Dendritic cell treated with granulocyte-macrophage colony-stimulating factor and Interleukin-4, amounts not matched to agents 40 ng/mL and 50 ng/mL, for 4 days (primary cell): ENCODE data around the gene KDF1.
A peak's percentile ranks its signal among the peaks of the same experiment; 100 is the strongest.

ENCODE experiments used
- H3K27ac Mint-ChIP-seq: one replicate; pipeline ENCODE4 v1.8.0; 2022; ENCODE audit warnings: mild to moderate bottlenecking, mixed read lengths
- H3K27me3 Mint-ChIP-seq: one replicate; pipeline ENCODE4 v1.8.0; 2022; ENCODE audit warnings: mild to moderate bottlenecking, mixed read lengths
- H3K36me3 Mint-ChIP-seq: one replicate; pipeline ENCODE4 v1.8.0; 2022; ENCODE audit warnings: low read depth, mixed read lengths
- H3K4me1 Mint-ChIP-seq: one replicate; pipeline ENCODE4 v1.8.0; 2022; ENCODE audit warnings: low read depth, mixed read lengths
- H3K4me3 Mint-ChIP-seq: one replicate; pipeline ENCODE4 v1.8.0; 2022; ENCODE audit warnings: mild to moderate bottlenecking, moderate library complexity, mixed read lengths
- H3K9me3 Mint-ChIP-seq: one replicate; pipeline ENCODE4 v1.8.0; 2022; ENCODE audit warnings: mixed read lengths
- intact Hi-C: fragments of 100-400 bp; cut with micrococcal nuclease; formaldehyde crosslinking; loops from one replicate; pipeline ENCODE4 v1.15.0; 2022

The KDF1 gene

GRCh38 chr1:26936823-26937222, 23.4 kb downstream of the KDF1 start:
- peaks cover 65% of the 10 kb centered on the region for H3K36me3 Mint-ChIP-seq
- no peaks in the 10 kb centered on the region for H3K27me3 Mint-ChIP-seq
- H3K9me3 Mint-ChIP-seq: no peaks in the 10 kb centered on the region
- peaks cover 46% of the 10 kb centered on the region for H3K4me1 Mint-ChIP-seq
- peak overlapping the region; percentile 81 for H3K27ac Mint-ChIP-seq
- H3K4me3 Mint-ChIP-seq: no peak overlapping the region
- intact Hi-C loops: no loop called here

- Mint-ChIP-seq H3K36me3 (peaks cover 64% of the 10 kb centered on the region), H3K4me3 (no peak overlapping the region)
- intact Hi-C loops: no loop called here
Observed at GRCh38 chr1:26932531-26932930, 27.7 kb downstream of the KDF1 start.

DNA sequence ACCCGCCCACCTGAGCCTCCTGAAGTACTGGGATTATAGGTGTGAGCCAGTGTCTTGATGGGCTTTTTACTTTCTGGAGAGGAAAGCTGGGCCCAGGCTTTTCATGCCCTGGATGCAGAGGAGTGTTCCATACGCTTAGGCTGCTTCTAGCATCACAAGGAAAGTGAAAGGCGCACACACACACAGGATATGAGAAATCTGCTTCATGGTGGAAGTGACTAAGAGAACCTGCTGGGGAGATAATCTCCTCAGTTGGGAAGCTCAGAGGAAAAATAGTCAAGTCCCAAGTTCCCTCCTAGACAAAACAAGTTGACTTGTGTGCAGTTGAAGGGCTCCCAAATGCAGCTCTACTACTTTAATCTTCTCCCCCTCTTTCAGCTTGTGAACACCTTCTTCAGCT, 36.6 kb downstream of the KDF1 start:
- peaks cover 26% of the 10 kb centered on the region for H3K4me1 Mint-ChIP-seq
- intact Hi-C loops: no loop called here
- no peak overlapping the region for H3K4me3 Mint-ChIP-seq
- H3K27me3 Mint-ChIP-seq: no peaks in the 10 kb centered on the region
- no peak overlapping the region for H3K27ac Mint-ChIP-seq
- peaks cover 66% of the 10 kb centered on the region for H3K36me3 Mint-ChIP-seq
- H3K9me3 Mint-ChIP-seq: no peaks in the 10 kb centered on the region

More at GRCh38 chr1:26932531-26932930, 27.7 kb downstream of the KDF1 start:
- Mint-ChIP-seq H3K27ac (peak overlapping the region; percentile 70), H3K9me3 (no peaks in the 10 kb centered on the region), H3K27me3 (no peaks in the 10 kb centered on the region), H3K4me1 (peaks cover 21% of the 10 kb centered on the region)

DNA sequence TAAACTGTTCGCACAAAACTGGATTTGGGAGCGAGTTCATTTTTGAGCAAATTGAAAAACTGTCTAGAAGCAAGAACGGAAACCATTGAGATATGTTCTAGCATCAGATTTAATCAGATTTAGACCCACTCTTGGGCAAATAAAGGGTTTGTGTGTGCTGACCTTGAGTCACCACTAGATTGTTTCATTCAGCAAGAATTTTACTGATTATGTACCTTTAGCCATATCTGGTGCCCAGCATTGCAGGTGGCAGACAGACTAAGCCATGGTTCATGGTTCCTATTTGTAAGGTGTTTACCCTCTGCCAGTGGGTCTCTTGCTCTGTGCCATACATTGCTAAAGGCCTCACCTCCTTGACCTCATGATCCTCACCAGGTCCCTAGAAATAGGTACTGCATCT, 37.4 kb downstream of the KDF1 start:
- peak overlapping the region; percentile 13 for H3K27ac Mint-ChIP-seq
- H3K4me1 Mint-ChIP-seq: peaks cover 26% of the 10 kb centered on the region
- peaks cover 58% of the 10 kb centered on the region for H3K36me3 Mint-ChIP-seq
- H3K9me3 Mint-ChIP-seq: no peaks in the 10 kb centered on the region
- peak overlapping the region; percentile 81 for H3K4me3 Mint-ChIP-seq
- intact Hi-C loops: no loop called here
- H3K27me3 Mint-ChIP-seq: no peaks in the 10 kb centered on the region

GRCh38 chr1:26922431-26922729, 37.9 kb downstream of the KDF1 start:
- Mint-ChIP-seq H3K27ac (peak overlapping the region; percentile 80), H3K27me3 (no peaks in the 10 kb centered on the region), H3K4me1 (peaks cover 26% of the 10 kb centered on the region), H3K36me3 (peaks cover 53% of the 10 kb centered on the region), H3K9me3 (no peaks in the 10 kb centered on the region), H3K4me3 (peak overlapping the region; percentile 81)
- intact Hi-C loops: no loop called here

- H3K27ac Mint-ChIP-seq: peak within 1 kb of the TSS; percentile 80
- peaks cover 47% of the 10 kb centered on the region for H3K36me3 Mint-ChIP-seq
- H3K9me3 Mint-ChIP-seq: no peaks in the 10 kb centered on the region
- H3K27me3 Mint-ChIP-seq: no peaks in the 10 kb centered on the region
- intact Hi-C loops: loop anchor here (1.0 kb wide), 1 partner anchor 21 kb away; the partner anchor contains the start of gene GPATCH3
- H3K4me3 Mint-ChIP-seq: peak within 1 kb of the TSS; percentile 81
- peaks cover 26% of the 10 kb centered on the region for H3K4me1 Mint-ChIP-seq
Observed at GRCh38 chr1:26921540-26922430, 38.5 kb downstream of the KDF1 start, which contains the start of gene NUDC. Gene NUDC, plus strand, starts transcription at chr1:26921743. Its CDS starts 106 bp downstream, at chr1:26921849.

GRCh38 chr1:26921126-26921539, 39.1 kb downstream of the KDF1 start:
- H3K36me3 Mint-ChIP-seq: peaks cover 40% of the 10 kb centered on the region
- intact Hi-C loops: loop anchor here (1.0 kb wide), 1 partner anchor 21 kb away; the partner anchor contains the start of gene GPATCH3
- no peaks in the 10 kb centered on the region for H3K27me3 Mint-ChIP-seq
- peak overlapping the region; percentile 80 for H3K27ac Mint-ChIP-seq
- peak overlapping the region; percentile 81 for H3K4me3 Mint-ChIP-seq
- H3K4me1 Mint-ChIP-seq: peaks cover 26% of the 10 kb centered on the region
- no peaks in the 10 kb centered on the region for H3K9me3 Mint-ChIP-seq

DNA sequence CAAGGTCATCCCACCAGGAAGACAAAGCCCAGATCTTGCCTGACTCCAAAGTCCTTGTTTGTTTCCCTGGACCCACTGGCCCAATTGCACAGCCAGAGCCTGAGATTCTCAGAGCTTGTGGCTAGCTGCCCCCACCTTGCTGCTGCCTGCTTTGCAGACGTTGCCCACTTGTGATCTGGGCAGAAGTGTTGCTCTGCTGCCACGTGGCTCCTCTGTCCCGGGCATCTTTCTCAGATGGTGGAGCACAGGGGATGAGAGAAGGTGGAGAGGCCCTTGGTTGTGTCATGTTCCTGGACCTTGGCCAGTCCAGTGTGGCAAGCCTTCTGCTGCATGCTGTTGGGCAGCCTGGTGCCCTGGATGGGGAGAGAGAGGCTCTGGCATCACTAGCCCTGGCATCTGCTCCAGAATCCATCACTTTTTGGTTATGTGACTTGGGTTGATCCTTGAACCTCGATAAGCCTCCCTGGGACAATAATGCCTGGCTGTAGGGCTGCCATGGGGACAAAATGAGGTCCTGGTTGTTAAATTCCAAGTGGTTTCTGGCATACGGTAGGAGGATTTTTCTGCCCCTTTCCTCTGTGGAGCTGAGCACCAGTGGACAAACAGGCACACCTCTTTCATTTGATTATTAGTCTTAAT, 44.9 kb downstream of the KDF1 start:
- no peak overlapping the region for H3K4me3 Mint-ChIP-seq
- no peaks in the 10 kb centered on the region for H3K27me3 Mint-ChIP-seq
- intact Hi-C loops: no loop called here
- no peaks in the 10 kb centered on the region for H3K9me3 Mint-ChIP-seq
- H3K36me3 Mint-ChIP-seq: no peaks in the 10 kb centered on the region
- peaks cover under 1% of the 10 kb centered on the region for H3K4me1 Mint-ChIP-seq
- H3K27ac Mint-ChIP-seq: no peak overlapping the region

DNA sequence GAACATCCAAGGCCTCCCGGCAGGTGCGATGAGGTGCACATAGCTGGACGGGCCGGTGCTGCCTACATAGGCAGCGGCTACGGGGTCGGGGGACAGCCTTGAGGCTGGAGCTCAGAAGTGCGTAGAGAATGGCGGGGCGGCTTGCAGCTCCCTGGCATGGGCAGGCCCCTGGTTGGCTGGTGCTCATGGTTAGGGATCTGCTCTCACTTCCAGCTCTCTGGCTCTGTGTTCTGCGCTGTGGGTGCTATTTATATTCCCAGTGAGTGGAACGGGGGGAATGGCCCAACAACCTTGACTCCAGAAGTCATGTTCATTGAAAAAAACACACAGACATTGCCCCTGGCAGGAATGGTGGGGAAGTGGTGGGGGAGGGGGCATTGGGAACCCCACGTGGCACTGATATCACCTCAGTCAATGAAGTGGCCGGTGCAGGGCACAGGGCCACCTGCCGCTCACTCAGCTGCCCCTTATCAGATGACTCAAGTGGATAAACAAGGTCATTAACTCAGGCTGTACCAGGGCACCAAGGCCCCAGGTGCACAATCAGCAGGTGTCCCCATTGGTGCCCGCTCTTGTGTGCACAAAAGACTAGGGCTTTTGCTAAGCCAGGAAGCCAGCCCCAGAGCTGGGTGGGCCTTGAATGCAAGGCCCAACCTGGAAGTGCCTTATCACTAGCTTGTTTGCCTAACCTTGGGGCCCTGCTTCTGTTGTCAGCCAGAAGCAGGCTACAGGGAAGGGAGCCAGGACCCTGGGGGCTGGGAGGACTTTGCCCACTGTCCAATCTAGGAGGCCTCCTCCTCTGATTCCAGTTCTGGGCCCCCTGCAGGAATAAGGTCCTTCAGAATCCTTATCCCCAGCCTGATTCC, 46.3 kb downstream of the KDF1 start, which contains the start of gene NR0B2:
Gene NR0B2 (minus strand): TSS at position 222 of the 866 bp plus-strand sequence. CDS start 35 bp downstream, at position 187.
- no peaks in the 10 kb centered on the region for H3K9me3 Mint-ChIP-seq
- intact Hi-C loops: no loop called here
- no peak within 1 kb of the TSS for H3K4me3 Mint-ChIP-seq
- H3K36me3 Mint-ChIP-seq: no peaks in the 10 kb centered on the region
- no peaks in the 10 kb centered on the region for H3K27me3 Mint-ChIP-seq
- H3K27ac Mint-ChIP-seq: no peak within 1 kb of the TSS
- H3K4me1 Mint-ChIP-seq: no peaks in the 10 kb centered on the region

DNA sequence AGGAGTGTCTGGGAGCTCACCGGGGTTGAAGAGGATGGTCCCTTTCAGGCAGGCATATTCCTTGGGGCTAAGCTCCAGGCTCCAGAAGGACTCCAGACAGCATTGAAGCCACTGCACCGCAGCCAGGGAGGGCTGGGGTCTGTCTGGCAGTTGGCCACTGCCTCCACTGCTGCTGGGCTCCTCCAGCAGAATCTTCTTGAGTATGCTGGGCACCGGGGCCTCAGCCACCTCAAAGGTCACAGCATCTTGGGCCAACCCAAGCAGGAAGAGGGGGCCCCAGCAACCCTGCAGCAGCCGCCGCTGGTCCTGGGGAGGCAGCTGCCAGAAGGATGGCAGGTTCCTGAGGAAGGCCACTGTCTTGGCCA, 46.9 kb downstream of the KDF1 start:
- no peak overlapping the region for H3K4me3 Mint-ChIP-seq
- intact Hi-C loops: no loop called here
- no peaks in the 10 kb centered on the region for H3K9me3 Mint-ChIP-seq
- H3K4me1 Mint-ChIP-seq: no peaks in the 10 kb centered on the region
- no peaks in the 10 kb centered on the region for H3K27me3 Mint-ChIP-seq
- H3K36me3 Mint-ChIP-seq: no peaks in the 10 kb centered on the region
- H3K27ac Mint-ChIP-seq: no peak overlapping the region

DNA sequence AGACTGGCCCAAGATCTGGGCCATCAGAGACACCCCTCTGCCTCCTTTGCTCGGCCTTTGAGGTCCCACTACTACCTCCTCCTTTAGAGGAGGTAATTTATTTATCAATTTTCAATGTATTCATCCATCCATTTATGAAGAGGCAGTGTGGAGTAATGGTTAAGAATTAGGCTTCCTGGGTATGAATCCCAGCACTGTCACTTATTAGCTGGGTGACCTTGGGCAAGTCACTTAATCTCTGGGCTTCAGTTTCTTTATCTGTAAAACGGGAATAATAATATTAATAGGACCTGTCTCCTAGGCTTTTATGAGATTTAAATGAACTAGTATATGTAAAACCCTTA, 48.1 kb downstream of the KDF1 start:
- Mint-ChIP-seq H3K4me1 (no peaks in the 10 kb centered on the region), H3K4me3 (no peak overlapping the region), H3K36me3 (no peaks in the 10 kb centered on the region), H3K27me3 (no peaks in the 10 kb centered on the region), H3K27ac (no peak overlapping the region), H3K9me3 (no peaks in the 10 kb centered on the region)
- intact Hi-C loops: no loop called here

GRCh38 chr1:26911399-26912146, 48.7 kb downstream of the KDF1 start:
- intact Hi-C loops: no loop called here
- Mint-ChIP-seq H3K27me3 (peaks cover 2% of the 10 kb centered on the region), H3K27ac (no peak overlapping the region), H3K4me3 (no peak overlapping the region), H3K4me1 (no peaks in the 10 kb centered on the region), H3K9me3 (no peaks in the 10 kb centered on the region), H3K36me3 (no peaks in the 10 kb centered on the region)
